Measurements from ENCODE around the gene LRFN3. TPM values are rescaled to one million over a fixed set of nuclear protein-coding genes. Genes with fewer than 3 reads are reported as not detected.

Gene LRFN3
- total and polyA plus RNA-seq, 3 donors from 2014 or later: 12.7 to 31.7 (median 27.6) TPM

DNA sequence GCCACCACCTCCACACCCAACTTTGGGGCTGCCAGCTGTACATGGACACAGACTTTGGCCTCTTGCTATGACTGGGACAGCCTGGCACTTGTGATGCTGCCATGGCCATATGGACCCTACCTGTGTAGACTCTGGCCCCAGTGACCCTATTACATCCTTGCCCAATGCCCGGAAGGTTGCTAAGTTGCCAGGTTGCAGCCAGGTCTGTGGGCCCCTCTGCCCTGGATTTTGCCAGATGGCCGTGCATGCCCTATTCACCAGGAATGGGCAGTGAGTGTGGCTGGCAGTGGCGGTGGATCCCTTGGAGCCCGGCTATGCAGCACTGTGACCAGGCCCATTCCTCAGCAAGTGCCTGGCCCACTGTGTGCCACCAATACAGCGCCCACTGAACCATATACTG lies 49.9 kb downstream of the LRFN3 start:
- Histone ChIP-seq H3K4me1 (no peaks in the 10 kb centered on the region), H3K36me3 (ENCODE audit: low read depth, missing control alignments) (no peaks in the 10 kb centered on the region), H3K4me3 (no peak overlapping the region), H3K9me3 (no peaks in the 10 kb centered on the region), H3K27ac (no peak overlapping the region), H3K27me3 (no peaks in the 10 kb centered on the region)
- whole genome bisulfite sequencing, 2 donors: 93% methylated on average over 3 to 5 of the region's 5 CpGs
- intact Hi-C loops (cut with DNase I; ENCODE audit: low total_unique reads): no loop called here
- DNase-seq: no peak
- TF ChIP-seq POLR2A (IDR thresholded peaks at IDR 0.05): no peak
- TF ChIP-seq, protein P1, sequence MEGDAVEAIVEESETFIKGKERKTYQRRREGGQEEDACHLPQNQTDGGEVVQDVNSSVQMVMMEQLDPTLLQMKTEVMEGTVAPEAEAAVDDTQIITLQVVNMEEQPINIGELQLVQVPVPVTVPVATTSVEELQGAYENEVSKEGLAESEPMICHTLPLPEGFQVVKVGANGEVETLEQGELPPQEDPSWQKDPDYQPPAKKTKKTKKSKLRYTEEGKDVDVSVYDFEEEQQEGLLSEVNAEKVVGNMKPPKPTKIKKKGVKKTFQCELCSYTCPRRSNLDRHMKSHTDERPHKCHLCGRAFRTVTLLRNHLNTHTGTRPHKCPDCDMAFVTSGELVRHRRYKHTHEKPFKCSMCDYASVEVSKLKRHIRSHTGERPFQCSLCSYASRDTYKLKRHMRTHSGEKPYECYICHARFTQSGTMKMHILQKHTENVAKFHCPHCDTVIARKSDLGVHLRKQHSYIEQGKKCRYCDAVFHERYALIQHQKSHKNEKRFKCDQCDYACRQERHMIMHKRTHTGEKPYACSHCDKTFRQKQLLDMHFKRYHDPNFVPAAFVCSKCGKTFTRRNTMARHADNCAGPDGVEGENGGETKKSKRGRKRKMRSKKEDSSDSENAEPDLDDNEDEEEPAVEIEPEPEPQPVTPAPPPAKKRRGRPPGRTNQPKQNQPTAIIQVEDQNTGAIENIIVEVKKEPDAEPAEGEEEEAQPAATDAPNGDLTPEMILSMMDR (IDR thresholded peaks at IDR 0.05): no peak

DNA sequence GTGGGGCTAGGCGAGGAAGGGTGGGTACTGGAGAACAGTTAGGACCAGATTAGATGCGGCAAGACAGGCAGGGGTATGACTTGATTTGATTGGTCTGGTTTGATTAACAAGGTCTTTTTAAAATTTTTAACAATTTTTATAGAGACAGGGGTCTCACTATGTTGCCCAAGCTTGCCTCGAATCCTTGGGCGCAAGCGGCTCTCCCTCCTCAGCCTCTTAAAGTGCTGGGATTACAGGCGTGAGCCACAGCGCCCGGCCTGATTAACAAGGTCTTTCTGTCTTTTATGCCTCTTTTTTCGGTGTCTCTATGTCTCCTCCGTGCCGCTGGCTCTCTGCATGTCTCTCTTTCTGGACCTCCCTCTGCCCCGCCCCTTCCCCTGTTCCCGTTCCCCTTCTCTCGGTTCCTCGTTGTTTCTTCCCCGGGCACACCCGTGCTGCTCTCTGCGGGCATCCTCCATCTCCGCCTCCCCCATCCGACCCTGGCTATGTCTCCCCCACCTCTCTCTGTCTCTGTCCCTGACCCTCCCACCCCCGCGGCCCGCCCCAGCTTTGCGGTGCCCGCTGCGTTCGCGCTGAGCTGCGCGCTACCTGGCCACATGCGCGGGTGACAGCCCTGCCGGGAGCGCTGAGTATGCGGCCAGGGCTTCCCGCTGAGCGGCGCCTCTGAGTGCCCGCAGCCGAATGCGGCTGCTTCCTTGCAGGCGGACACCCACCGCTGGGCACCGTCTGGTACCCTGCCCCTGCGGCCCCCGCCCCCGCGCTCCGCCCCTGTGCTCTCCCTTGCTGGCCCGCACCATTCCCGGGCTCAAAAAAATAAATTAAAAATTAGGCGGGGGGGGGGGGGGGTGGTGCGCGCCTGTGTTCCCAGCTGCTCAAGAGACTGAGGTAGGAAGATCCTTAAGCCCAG lies 50.7 kb downstream of the LRFN3 start:
- Histone ChIP-seq H3K27ac (no peak overlapping the region), H3K4me1 (no peaks in the 10 kb centered on the region), H3K36me3 (ENCODE audit: low read depth, missing control alignments) (no peaks in the 10 kb centered on the region), H3K9me3 (no peaks in the 10 kb centered on the region), H3K4me3 (peak overlapping the region; percentile 32 to 49), H3K27me3 (no peaks in the 10 kb centered on the region)
- DNase-seq: peak; percentile 32
- TF ChIP-seq POLR2A (IDR thresholded peaks at IDR 0.05): no peak
- 8 to 13% methylated on average over 24 to 46 of the region's 54 CpGs for WGBS, 2 donors
- intact Hi-C loops (cut with DNase I; ENCODE audit: low total_unique reads): no loop called here

DNA sequence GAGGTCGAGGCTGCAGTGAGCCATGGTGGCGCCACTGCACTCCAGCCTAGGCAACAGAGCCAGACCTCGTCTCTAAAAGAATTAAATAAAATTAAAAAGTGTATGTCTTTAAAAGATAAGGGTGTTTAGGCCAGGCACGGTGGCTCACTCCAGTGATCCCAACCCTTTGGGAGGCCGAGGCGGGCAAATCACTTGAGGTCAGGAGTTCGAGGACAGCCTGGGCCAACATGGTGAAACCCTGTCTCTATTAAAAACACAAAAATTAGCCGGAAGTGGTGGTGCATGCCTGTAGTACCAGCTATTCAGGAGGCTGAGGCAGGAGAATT lies 51.4 kb downstream of the LRFN3 start:
- no peak for DNase-seq
- Histone ChIP-seq H3K4me3 (peak overlapping the region in 1 of 2 donors; percentile 49), H3K4me1 (no peaks in the 10 kb centered on the region), H3K27me3 (no peaks in the 10 kb centered on the region), H3K36me3 (ENCODE audit: low read depth, missing control alignments) (no peaks in the 10 kb centered on the region), H3K9me3 (no peaks in the 10 kb centered on the region), H3K27ac (no peak overlapping the region)
- 16 to 25% methylated on average over 8 of the region's 8 CpGs for WGBS, 2 donors
- intact Hi-C loops (cut with DNase I; ENCODE audit: low total_unique reads): no loop called here
- TF ChIP-seq, protein P1 (IDR thresholded peaks at IDR 0.05): no peak
- no peak for TF ChIP-seq POLR2A (IDR thresholded peaks at IDR 0.05)

DNA sequence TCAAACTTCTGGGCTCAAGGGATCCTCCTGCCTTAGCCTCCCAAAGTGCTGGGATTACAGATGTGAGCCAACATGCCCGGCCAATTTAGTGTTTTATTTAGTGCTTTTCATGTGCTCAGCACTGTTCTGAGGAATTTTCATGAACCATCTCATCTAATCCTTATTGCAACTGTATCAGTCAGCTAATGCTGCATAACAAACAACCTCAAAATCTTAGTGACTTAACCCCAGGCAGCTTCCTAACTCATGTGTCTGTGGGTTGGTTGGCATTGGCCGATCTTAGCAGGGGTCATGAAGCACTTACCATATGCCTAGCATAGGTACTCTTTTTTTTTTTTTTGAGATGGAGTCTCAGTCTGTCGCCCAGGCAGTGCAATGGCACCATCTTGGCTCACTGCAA lies 52.6 kb downstream of the LRFN3 start:
- H3K4me3 ChIP-seq: no peak overlapping the region
- H3K9me3 ChIP-seq: no peaks in the 10 kb centered on the region
- H3K27me3 ChIP-seq: no peaks in the 10 kb centered on the region
- WGBS, 2 donors: 90 to 93% methylated on average over 3 of the region's 3 CpGs
- TF ChIP-seq, protein P1 (IDR thresholded peaks at IDR 0.05): no peak
- TF ChIP-seq POLR2A (IDR thresholded peaks at IDR 0.05): no peak
- H3K27ac ChIP-seq: no peak overlapping the region
- H3K4me1 ChIP-seq: no peaks in the 10 kb centered on the region
- no peak for DNase-seq
- H3K36me3 ChIP-seq (ENCODE audit: low read depth, missing control alignments): no peaks in the 10 kb centered on the region
- intact Hi-C loops (cut with DNase I; ENCODE audit: low total_unique reads): no loop called here

DNA sequence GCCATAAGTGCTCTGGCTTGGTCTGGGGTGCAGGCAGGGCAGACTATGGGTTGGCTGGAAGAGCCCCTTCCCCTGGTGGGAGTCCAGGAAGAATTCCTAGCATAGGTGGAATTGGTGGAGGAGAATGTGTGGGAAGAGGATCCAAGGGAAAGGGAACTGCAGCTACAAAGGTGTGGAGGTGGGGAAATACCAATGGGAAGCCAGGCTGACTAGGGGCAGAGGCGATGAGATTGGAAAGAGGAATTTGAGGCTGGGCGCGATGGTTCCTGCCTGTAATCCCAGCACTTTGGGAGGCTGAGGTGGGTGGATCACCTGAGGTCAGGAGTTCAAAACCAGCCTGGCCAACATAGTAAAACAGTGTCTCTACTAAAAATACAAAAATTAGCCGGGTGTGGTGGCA lies 54.0 kb downstream of the LRFN3 start:
- 92 to 94% methylated on average over 4 of the region's 4 CpGs for WGBS, 2 donors
- DNase-seq: no peak
- H3K4me1 ChIP-seq: peaks cover 3% of the 10 kb centered on the region
- H3K27me3 ChIP-seq: no peaks in the 10 kb centered on the region
- no peak overlapping the region for H3K4me3 ChIP-seq
- no peak overlapping the region for H3K27ac ChIP-seq
- intact Hi-C loops (cut with DNase I; ENCODE audit: low total_unique reads): no loop called here
- no peaks in the 10 kb centered on the region for H3K36me3 ChIP-seq (ENCODE audit: low read depth, missing control alignments)
- H3K9me3 ChIP-seq: no peaks in the 10 kb centered on the region
- no peak for TF ChIP-seq POLR2A (IDR thresholded peaks at IDR 0.05)
- TF ChIP-seq, protein P1 (IDR thresholded peaks at IDR 0.05): no peak

Measured in testis (tissue), 3 donors.